Parathyroid adenoma (tissue), 2 donors: ENCODE results near the gene DSCAML1.

ENCODE experiments used
- H2AFZ ChIP-seq: fragments of 300-600 bp; sonication (generic); one replicate; pipeline ENCODE4 v1.7.0; 2017; ENCODE audit warnings: antibody characterized with exemption, mild to moderate bottlenecking
- H3K27ac ChIP-seq: fragments of 300-600 bp; sonication (generic); one replicate; pipeline ENCODE4 v1.7.0; 2017
- H3K27me3 ChIP-seq: fragments of 300-600 bp; sonication (generic); one replicate; pipeline ENCODE4 v1.7.0; 2017; ENCODE audit warnings: low read length; ENCODE audit not compliant: control insufficient read depth, insufficient read depth
- H3K36me3 ChIP-seq: fragments of 300-600 bp; sonication (generic); one replicate; pipeline ENCODE4 v1.7.0; 2017; ENCODE audit warnings: low read length; ENCODE audit not compliant: control insufficient read depth, insufficient read depth
- H3K4me1 ChIP-seq: fragments of 300-600 bp; sonication (generic); one replicate; pipeline ENCODE4 v1.7.0; 2017; ENCODE audit warnings: control low read depth
- H3K4me2 ChIP-seq: fragments of 300-600 bp; sonication (generic); one replicate; pipeline ENCODE4 v1.7.0; 2017; ENCODE audit warnings: low read length
- H3K4me3 ChIP-seq: fragments of 300-600 bp; sonication (generic); one replicate; pipeline ENCODE4 v1.7.0; 2017; ENCODE audit warnings: low read depth, low read length
- H3K79me2 ChIP-seq: fragments of 300-600 bp; sonication (generic); one replicate; pipeline ENCODE4 v1.7.0; 2017; ENCODE audit warnings: control low read depth
- H3K9ac ChIP-seq: fragments of 300-600 bp; sonication (generic); one replicate; pipeline ENCODE4 v1.7.0; 2017; ENCODE audit warnings: mild to moderate bottlenecking
- H3K9me3 ChIP-seq: fragments of 300-600 bp; sonication (generic); one replicate; pipeline ENCODE4 v1.7.0; 2017; ENCODE audit warnings: low read length; ENCODE audit not compliant: control insufficient read depth
- TF ChIP-seq, protein P1 (sequence below): fragments of 300-600 bp; sonication (generic); IDR thresholded peaks from one replicate; pipeline ENCODE4 v1.7.0; 2017; ENCODE audit warnings: antibody characterized with exemption, mild to moderate bottlenecking
- donor health status: primary hyperparathyroidism.

Gene DSCAML1

DNA sequence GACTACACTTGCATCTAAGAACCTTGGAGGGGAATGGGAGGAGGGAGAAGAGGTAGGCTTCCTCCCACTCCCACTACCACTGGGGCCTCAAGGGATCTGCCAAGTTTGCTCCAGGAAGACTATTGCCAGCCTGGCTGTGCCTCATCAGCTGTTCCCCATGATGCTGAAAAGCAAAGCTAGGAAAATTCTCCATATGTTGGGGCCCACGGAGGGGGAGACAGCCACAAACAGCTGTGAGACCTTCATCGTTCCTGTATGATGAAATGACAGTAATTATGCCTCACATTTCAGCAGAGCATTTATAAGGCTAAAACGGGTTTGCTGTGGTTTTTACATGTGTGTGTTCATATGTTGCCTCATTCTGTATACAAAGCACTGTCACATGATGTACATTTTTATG, 6.7 kb downstream of the DSCAML1 start:
- H3K4me2 ChIP-seq, result no peak overlapping the region
- H3K4me3 ChIP-seq, result no peak overlapping the region
- H3K4me1 ChIP-seq, result no peaks in the 10 kb centered on the region
- TF ChIP-seq, protein P1, sequence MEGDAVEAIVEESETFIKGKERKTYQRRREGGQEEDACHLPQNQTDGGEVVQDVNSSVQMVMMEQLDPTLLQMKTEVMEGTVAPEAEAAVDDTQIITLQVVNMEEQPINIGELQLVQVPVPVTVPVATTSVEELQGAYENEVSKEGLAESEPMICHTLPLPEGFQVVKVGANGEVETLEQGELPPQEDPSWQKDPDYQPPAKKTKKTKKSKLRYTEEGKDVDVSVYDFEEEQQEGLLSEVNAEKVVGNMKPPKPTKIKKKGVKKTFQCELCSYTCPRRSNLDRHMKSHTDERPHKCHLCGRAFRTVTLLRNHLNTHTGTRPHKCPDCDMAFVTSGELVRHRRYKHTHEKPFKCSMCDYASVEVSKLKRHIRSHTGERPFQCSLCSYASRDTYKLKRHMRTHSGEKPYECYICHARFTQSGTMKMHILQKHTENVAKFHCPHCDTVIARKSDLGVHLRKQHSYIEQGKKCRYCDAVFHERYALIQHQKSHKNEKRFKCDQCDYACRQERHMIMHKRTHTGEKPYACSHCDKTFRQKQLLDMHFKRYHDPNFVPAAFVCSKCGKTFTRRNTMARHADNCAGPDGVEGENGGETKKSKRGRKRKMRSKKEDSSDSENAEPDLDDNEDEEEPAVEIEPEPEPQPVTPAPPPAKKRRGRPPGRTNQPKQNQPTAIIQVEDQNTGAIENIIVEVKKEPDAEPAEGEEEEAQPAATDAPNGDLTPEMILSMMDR, result no peak
- no peaks in the 10 kb centered on the region for H3K27me3 ChIP-seq
- H2AFZ ChIP-seq, result no peak overlapping the region
- H3K79me2 ChIP-seq, result no peaks in the 10 kb centered on the region
- no peak overlapping the region for H3K9ac ChIP-seq
- H3K36me3 ChIP-seq, result no peaks in the 10 kb centered on the region
- no peaks in the 10 kb centered on the region for H3K9me3 ChIP-seq
- no peak overlapping the region for H3K27ac ChIP-seq

DNA sequence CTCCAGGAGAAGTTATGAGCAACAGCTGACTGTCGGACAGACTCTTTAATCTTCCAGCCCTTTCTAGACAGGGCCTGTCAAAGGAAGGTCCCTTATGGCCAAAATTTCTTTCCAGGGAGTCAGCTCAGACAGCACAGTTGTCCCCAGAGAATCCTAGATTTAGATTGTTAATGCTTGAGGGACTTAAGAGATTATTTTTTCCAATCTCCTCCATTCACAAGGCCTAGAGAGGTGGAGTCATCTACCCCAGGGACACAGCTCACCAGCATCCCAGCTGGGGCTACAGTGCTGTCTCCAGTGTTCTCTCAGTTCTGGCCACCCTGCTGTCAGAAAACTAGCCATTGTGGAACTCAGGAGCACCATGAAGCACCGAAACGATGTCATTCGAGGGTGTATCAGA, 7.8 kb downstream of the DSCAML1 start:
- no peak overlapping the region for H3K4me2 ChIP-seq
- H3K9me3 ChIP-seq, result no peaks in the 10 kb centered on the region
- no peaks in the 10 kb centered on the region for H3K27me3 ChIP-seq
- no peaks in the 10 kb centered on the region for H3K79me2 ChIP-seq
- no peak overlapping the region for H3K27ac ChIP-seq
- no peak overlapping the region for H3K9ac ChIP-seq
- TF ChIP-seq, protein P1, result no peak
- H3K4me1 ChIP-seq, result no peaks in the 10 kb centered on the region
- no peaks in the 10 kb centered on the region for H3K36me3 ChIP-seq
- H3K4me3 ChIP-seq, result no peak overlapping the region
- no peak overlapping the region for H2AFZ ChIP-seq

DNA sequence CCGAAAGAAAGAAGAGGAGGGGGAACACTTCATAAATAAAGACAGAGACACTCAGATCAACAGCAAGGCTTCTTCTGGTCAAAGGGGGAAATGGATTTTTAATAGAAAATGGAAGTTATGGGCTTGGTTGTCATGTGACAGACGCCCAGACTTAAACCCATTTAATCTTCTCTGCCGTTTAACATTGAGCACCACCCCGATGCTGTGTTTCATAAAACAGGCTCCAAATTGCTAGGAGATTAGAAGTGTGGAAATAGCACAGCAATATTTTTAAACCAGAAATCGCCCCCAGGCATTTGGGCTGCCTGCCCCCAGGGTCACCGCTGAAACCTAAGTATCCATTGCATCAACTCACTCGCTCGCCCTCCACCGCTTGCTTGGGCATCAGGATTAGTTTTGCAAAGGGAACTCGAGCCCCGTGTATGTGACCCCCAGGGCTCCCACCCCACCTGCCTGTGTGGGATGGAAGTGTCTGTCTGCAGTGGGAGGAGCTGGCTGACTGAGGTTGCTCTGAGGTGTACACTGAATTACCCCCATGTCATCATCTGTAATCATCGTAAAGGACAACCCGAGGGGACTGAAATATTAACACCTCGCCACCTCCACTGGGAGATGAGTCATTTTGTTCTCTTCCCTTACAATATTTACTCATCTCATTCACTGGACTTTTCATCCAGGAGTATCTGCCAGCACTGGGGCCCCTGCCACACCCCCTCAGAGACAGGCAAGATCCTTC, 10.7 kb downstream of the DSCAML1 start:
- Histone ChIP-seq H3K9me3 (no peaks in the 10 kb centered on the region), H2AFZ (no peak overlapping the region), H3K79me2 (no peaks in the 10 kb centered on the region), H3K27me3 (no peaks in the 10 kb centered on the region), H3K27ac (no peak overlapping the region), H3K4me1 (no peaks in the 10 kb centered on the region), H3K4me3 (no peak overlapping the region), H3K9ac (no peak overlapping the region), H3K4me2 (no peak overlapping the region), H3K36me3 (no peaks in the 10 kb centered on the region)
- TF ChIP-seq, protein P1, result no peak

DNA sequence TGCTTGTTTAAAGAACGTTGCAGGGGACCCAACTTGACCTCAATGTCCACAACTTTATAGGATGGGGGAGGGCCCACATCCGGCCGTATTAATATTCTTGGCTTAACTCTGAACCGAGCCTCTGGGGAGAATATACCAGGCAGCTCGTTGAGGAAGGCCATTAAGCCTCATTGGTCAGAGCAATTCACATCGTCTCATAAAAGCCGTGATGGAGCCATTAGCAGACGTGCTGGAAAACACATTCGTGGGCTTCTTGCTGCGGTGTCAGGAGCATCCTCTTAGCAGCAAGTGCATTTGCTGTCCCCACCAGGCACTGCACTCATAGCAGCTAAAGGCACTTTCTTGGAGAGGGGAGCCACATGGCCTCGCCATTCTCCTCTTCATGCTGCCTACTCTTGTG, 14.9 kb downstream of the DSCAML1 start:
- Histone ChIP-seq H3K27me3 (no peaks in the 10 kb centered on the region), H3K79me2 (no peaks in the 10 kb centered on the region), H3K9me3 (no peaks in the 10 kb centered on the region), H3K9ac (no peak overlapping the region), H3K27ac (no peak overlapping the region), H2AFZ (no peak overlapping the region), H3K4me2 (no peak overlapping the region), H3K36me3 (no peaks in the 10 kb centered on the region), H3K4me1 (no peaks in the 10 kb centered on the region), H3K4me3 (no peak overlapping the region)
- TF ChIP-seq, protein P1, result no peak

DNA sequence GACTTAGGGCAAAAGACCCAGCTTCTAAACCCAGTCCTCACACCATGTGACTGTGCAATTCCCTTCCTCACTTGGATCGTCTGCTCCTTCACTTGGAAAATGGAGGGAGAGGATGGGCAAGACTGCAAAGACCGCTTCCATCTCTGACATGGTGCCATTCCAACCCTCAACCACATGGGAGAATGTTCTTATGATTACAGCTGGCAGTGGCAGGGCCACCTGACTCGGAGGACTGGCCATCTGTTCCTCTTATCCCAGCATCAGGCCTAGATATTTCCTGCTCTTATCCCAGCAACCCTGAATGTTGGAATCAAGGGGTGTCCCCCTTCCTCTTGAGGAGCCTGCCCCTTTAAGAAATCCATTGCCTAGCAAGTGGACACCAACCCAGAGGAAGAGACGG, 15.4 kb downstream of the DSCAML1 start:
- H3K4me3 ChIP-seq, result no peak overlapping the region
- TF ChIP-seq, protein P1, result no peak
- no peak overlapping the region for H3K9ac ChIP-seq
- H3K27me3 ChIP-seq, result no peaks in the 10 kb centered on the region
- no peaks in the 10 kb centered on the region for H3K4me1 ChIP-seq
- H3K79me2 ChIP-seq, result no peaks in the 10 kb centered on the region
- H3K36me3 ChIP-seq, result no peaks in the 10 kb centered on the region
- H3K9me3 ChIP-seq, result no peaks in the 10 kb centered on the region
- H3K27ac ChIP-seq, result no peak overlapping the region
- no peak overlapping the region for H2AFZ ChIP-seq
- no peak overlapping the region for H3K4me2 ChIP-seq
